Sciatic nerve (tissue), 2 donors: ENCODE results near the gene LEKR1. TPM values are rescaled to one million over a fixed set of nuclear protein-coding genes. Genes with fewer than 3 reads are reported as not detected.
"Not testable (repeated sequence)": the region's sequence is repeated elsewhere in the genome, so short reads cannot be mapped to it uniquely, and the experiment has no call there.

ENCODE experiments used
- ATAC-seq: fragments of 200-7000 bp; cut with Tn5 transposase; one replicate; pipeline ENCODE4 v1.9.1; 2020; ENCODE audit warnings: mild to moderate bottlenecking, moderate library complexity
- DNase-seq: peaks from one replicate; pipeline ENCODE4 v3.0.0-alpha.2; 2020; ENCODE audit warnings: low spot score
- intact Hi-C: fragments of 100-400 bp; cut with DNase I; formaldehyde crosslinking; loops from one replicate; pipeline ENCODE4 v1.14.2; 2022
- total RNA-seq: library from RNA; stranded (reverse); fragmentation: NEBNext Ultra II Directional; extraction: Animal tissue kit (Norgen Biotek cat#: 25700); gene quantifications from one replicate; pipeline ENCODE4 v1.2.1, GENCODE V29; 2021
- donor health status: DM: no; HTN: no; CAD: no.
- donor health status: DM: no; HTN: no; CAD: no.

LEKR1 gene
- total RNA-seq, 1 donor from 2014 or later, result 1.9 TPM

DNA sequence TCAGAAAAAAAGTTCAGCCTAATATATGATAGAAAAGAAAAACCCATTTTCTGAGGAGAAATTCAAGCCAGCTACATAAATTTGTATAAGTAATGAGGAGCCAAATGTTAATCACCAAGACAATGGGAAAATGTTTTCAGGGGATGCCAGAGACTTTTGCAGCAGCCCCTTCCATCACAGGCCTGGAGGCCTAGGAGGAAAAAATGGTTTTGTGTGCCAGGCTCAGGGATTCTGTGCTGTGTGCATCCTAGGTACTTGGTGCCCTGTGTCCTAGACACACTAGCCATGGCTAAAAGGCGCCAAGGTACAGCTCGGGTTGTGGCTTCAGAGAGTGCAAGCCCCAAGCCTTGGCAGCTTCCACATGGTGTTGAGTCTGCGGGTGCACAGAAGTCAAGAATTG lies 53.3 kb downstream of the LEKR1 start:
- DNase-seq, result not testable (repeated sequence)

DNA sequence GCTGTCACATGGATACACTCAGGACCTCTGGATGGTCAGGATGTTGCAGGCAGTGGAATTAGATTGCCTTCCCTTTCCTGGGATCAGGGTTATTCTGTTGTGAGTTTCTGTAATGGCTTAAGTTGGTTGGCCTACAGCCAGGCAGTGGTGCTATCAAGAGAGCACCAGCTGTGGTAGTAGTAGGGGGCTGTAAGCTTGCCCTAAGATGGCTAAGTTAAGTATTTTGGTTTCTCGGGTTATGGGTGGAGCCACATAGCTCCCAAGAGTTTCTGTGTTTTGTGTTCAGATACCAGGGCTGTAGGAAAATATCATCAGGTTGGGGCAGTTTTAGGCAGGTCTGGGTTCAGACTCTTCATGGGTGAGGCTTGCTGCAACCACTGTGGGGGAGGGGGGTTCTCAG lies 59.6 kb downstream of the LEKR1 start:
- ATAC-seq, result no peak
- DNase-seq, result no peak

More for the DNA sequence above, 53.3 kb downstream of the LEKR1 start:
- ATAC-seq, intact Hi-C loops: not testable (repeated sequence)

DNA sequence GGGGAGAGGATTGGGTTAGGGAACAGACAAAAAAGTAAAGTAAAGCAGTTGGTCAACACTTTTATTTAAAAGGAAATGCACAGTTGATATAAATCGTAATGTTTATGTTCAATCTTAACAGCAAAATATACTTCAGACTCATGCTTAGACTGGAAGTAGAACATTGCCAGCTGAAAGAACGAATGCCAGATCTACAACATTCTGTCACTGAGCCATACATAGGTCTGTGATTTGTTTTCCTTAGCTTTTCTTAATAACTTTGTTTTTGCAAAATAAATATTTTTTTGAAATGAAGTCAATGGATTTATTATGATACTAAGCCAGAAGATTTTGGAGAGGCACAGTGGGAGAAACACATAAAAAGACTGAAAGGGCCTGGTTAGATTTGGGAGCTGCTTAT lies 62.0 kb downstream of the LEKR1 start:
- intact Hi-C loops, result no loop called here
- DNase-seq, result no peak
- ATAC-seq, result no peak

More for the DNA sequence above, 59.6 kb downstream of the LEKR1 start:
- intact Hi-C loops, result no loop called here

DNA sequence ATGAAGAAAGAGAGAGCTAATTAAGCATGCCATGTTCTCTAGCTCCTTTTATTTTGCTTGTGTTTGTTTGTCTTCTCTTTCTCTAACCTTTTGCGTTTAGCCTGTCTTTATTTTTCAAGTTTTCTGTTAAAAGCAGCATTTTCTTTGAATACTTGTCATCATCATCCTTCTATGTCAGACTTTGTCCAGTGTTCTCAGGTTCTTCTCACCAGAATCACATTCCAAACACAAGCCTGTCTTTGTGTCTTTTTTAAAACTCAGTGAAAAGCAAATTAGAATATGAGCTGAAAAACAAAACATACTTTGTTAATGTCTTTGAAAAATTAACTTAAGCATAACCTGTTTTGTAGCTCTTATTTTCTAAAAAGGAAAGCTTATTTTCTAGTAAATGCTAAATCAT lies 62.4 kb downstream of the LEKR1 start:
- intact Hi-C loops, result no loop called here
- ATAC-seq, result no peak

DNA sequence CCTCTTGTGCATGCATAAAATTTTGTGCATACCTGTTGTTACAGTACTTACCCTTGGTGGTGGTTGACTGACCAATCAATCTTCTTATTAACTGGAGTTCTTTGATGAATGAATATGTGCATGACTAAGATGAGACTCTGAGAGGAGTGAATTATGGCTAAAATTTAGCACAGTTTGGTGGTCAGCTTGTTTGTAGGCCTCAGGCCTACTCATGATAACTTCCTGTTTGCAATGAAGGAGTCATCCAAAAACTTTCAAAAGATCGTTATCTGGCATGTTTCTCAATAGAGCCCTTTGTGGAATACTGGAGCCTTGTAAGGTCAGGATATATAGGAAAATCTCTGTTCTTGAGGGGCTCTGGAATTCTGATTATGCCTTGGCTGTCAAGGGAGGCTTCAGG lies 66.5 kb downstream of the LEKR1 start:
- intact Hi-C loops, result no loop called here
- ATAC-seq (no peak), DNase-seq (no peak)

More for the DNA sequence above, 62.4 kb downstream of the LEKR1 start:
- DNase-seq, result no peak

DNA sequence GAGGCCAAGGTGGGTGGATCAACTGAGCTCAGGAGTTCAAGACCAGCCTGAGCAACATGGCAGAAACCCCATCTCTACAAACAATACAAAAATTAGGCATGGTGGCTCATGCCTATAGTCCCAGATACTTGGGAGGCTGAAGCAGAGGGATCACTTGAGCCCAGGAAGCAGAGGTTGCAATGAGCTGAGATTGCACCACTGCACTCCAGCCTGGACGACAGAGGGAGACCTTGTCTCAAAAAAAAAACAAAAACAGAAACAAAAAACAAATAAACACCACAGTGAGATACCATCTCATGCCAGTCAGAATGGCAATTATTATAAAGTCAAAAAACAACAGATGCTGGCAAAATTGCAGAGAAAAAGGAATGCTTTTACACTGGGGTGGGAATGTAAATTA lies 69.2 kb downstream of the LEKR1 start:
- intact Hi-C loops, DNase-seq, ATAC-seq: not testable (repeated sequence)

DNA sequence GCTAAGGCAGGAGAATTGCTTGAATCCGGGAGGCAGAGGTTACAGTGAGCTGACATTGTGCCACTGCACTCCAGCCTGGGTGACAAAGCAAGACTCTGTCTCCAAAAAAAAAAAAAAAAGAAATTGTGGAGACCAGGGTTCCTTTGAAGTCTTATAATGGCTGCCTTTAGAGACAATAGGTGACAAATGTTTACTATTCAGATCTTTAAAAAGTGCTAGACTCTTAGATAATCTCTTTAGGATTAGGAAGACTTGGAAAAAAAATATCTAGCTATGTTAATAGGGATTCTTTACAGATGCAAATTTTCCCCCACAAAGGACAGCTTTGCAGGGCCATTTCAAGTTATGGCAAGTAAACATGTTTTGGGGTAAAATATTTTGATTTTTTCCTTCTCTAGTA lies 71.7 kb downstream of the LEKR1 start:
- DNase-seq, intact Hi-C loops, ATAC-seq: not testable (repeated sequence)

DNA sequence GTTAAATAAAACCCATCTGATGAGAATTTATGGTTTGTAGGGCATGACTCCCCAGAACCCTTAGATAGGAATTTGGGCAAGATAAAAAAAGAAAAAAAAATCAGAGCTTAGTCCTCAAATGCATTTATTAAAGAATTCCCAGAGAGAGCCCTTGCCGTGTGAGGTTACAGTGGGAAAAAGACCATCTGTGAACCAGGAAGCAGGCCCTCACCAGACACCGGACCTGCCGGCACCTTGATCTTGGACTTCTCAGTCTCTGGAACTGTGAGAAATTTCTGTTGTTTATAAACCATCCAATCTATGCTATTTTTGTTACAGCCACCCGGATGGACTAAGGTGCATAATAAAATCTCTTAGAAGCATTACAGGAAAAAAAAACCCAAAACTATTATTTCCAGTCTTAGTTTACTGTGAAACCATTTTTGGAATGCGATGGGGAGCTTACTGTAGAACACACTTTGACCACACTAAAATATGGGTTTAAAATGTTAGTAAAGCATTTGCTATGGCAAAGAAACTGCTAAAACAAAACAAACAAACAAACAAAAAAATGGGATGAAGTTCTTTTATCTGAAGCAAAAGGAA lies 72.2 kb downstream of the LEKR1 start:
- intact Hi-C loops, result no loop called here
- DNase-seq (no peak), ATAC-seq (no peak)

DNA sequence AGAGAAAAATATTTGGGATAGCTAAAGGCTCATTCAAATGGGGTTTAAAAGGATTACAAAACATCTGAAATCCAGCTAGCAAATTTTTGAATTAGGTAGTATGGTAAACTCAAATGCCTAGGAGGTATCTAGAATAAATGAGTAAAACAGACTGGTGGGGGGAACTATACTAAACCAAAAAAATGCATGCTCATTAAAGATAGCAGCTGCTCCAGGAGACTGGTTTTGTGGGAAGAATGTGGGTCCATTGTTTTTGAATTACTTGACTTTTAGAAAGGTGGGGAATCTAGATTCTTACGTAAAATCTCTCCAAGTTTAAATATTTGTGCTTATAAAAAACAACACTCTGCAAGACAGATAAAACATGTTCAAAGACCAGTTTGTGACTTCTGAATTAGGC lies 73.8 kb downstream of the LEKR1 start:
- DNase-seq (no peak), ATAC-seq (no peak)
- intact Hi-C loops, result no loop called here

DNA sequence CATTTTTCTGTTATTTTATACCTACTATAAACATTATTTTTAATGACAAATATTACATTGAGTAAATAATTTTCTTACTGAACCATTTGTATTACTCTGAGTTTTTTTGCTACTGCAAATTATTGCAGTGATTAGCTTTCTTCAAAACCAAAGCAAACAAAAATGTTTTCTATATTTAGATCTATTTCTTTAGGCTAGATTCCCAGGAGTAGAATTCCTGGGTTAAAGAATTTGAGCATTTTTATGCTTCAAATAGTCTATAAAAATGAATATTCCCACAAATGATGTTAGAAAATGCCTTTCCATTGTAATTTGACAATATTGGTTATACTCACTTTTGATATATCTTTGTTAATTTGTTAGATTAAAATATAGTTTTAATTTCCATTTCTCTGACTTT lies 76.8 kb downstream of the LEKR1 start:
- ATAC-seq, result no peak
- intact Hi-C loops, result no loop called here
- no peak for DNase-seq

DNA sequence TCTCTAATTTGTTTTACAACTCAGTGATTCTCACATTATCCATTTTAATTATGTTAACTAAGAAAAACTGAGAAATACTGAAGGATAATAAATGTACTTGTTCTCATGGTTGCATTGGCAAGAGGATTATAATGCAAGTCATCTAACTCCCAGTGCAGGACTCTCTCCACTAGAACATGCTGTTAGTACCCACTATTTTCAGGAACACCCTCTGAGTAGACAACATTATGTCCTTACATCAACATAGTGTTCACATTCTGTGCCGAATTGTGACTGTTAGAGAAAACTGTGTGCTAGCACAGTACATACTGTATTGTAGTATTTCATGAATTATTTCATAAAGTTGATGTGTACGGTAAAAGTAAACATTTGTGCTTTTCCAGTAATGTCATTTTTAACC lies 80.1 kb downstream of the LEKR1 start:
- ATAC-seq (no peak), DNase-seq (no peak)
- intact Hi-C loops, result no loop called here

DNA sequence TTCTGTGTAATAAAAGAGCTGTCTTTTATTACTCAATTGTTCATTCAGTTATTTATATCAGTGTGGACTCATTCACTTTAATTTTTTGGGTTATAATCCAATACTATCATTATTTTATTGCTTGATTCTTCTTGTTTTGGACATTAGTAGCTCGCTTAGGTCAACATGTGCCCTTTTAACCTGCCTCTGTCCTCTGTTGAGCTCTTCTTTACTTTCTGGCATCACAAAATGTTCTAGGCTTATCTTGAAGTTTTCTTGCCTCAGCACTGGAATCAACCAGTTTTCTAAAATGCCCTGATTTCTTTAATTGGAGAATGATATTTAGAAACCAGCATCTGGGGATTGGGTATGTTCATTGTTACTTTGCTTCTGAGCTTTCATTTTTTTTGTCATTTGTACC lies 82.2 kb downstream of the LEKR1 start:
- peak; percentile 93 for ATAC-seq
- DNase-seq, result no peak
- intact Hi-C loops, result no loop called here

DNA sequence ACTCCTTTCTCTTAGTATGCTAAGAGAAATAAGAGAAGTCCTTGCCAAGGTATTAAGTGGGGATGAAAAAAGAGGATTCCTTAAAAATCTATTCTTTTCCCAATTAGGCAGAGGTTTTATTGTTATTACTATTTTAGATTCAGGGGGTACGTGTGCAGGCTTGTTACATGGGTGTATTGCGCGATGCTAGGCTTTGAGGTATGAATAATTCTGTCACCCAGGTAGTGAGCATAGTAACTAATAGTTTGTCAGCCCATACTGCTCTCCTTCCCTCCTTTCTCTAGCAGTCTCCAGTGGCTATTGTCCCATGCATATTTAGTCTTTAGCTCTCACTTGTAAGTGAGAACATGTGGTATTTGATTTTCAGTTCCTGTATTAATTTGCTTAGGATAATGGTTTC lies 83.9 kb downstream of the LEKR1 start:
- ATAC-seq, result no peak

DNA sequence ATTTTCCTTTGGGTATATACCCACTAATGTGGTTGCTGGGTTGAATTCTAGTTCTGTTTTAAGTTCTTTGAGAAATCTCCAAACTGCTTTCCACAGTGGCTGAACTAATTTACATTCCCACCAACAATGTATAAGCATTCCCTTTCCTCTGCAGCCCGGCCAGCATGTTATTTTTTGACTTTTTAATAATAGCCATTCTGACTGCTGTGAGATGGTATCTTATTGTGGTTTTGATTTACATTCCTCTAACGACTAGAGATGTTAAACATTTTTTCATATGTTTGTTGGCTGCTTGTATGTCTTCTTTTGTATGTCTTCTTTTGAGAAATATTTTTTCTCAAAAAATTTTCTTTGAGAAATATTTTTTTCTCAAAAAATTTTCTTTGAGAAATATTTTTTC lies 84.7 kb downstream of the LEKR1 start:
- DNase-seq, intact Hi-C loops, ATAC-seq: not testable (repeated sequence)

More for the DNA sequence above, 83.9 kb downstream of the LEKR1 start:
- no peak for DNase-seq
- intact Hi-C loops, result no loop called here

DNA sequence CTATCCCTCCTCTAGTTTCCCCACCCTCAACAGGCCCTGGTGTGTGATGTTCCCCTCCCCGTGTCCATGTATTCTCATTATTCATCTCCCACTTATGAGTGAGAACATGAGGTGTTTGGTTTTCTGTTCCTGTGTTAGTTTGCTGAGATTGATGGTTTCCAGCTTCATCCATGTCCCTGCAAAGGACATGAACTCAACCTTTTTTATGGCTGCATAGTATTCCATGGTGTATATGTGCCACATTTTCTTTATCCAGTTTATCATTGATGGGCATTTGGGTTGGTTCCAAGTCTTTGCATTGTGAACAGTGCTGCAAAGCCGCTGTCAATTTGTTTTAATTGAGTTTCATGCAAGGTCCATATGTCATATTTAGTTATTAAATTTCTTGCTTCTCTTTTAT lies 88.1 kb downstream of the LEKR1 start:
- ATAC-seq, DNase-seq, intact Hi-C loops: not testable (repeated sequence)

DNA sequence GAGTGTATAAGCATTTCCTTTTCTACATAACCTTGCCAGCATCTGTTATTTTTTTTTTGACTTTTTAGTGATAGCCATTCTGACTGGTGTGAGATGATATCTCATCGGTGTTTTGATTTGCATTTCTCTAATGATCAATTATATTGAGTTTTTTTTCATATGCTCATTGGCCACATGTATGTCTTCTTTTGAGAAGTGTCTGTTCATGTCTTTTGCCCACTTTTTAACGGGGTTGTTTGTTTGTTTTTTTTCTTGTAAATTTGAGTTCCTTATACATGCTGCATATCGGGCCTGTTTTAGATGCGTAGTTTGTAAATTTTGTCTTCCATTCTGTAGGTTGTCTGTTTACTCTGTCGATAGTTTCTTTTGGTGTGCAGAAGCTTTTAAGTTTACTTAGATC lies 89.2 kb downstream of the LEKR1 start:
- DNase-seq, result no peak
- intact Hi-C loops, result no loop called here
- ATAC-seq, result no peak

DNA sequence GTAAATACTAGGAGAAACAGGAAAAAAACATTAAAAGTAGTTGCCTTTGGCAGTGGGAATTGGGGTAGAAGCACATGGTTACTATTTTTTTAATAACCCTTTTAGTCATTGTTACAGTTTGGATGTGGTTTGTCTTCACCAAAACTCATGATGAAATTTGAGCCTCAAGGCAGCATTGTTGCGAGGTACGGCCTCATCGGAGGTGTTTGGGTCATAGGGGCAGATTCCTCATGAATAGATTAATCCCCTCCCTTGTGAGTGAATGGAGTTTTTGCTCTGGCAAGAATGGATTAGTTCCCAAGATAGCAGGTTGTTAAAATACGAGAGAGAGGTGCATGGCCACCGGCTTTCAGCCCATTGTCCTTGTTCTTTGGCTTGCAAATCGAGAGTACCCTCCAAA lies 92.6 kb downstream of the LEKR1 start:
- ATAC-seq (no peak), DNase-seq (no peak)
- intact Hi-C loops, result no loop called here

DNA sequence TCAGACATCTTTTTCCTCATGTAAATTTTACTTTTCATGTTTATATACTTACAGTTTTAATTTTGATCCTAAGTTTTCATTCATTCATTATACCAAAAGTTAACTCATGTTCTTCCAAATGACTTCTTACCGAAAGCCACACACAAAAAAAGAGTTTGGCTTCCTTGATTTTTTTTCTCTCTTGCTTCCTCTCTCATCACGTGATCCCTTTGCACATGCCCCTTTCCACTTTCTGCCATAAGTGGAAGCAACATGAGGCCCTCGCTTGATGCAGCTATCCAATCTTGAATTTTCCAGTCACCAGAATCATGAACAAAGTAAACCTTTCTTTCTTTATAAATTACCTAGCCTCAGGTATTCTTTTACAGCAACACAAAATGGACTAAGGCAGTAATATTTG lies 93.7 kb downstream of the LEKR1 start:
- DNase-seq (no peak), ATAC-seq (no peak)
- intact Hi-C loops, result no loop called here

DNA sequence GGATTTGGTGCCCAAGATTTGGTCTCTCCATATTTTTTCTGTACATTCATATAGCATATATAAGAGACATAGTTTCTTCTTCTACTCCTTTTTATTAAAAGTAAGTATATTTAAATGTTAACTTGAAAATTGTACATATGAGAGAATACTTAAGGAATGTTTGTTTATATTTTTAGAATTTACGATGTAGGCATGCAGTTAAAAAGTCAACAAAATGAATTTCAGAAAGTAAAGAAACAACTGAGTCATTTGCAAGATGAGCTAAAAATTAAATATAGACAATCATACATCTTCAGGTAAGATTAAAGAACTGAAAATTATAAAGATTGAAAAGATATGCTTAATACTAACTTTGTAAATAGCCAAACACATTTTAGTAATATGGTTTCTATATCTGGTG lies 94.2 kb downstream of the LEKR1 start:
- no peak for ATAC-seq
- intact Hi-C loops, result no loop called here
- no peak for DNase-seq

DNA sequence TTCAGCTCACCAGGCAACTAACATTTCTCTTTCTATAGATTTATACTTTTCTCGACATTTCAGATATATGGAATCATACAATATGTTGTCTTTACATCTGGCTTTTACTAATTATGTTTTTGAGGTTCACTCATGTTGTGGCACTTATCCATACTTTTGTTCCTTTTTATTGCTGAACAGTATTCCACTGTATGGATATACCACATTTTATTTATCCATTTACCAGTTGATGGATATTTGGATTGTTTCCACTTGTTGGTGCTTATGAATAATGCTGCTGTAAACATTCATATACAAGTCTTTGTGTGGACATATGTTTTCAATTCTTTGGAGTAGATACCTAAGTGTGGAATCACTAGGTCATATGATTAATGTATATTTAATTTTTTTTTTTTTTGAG lies 97.2 kb downstream of the LEKR1 start:
- ATAC-seq (no peak), DNase-seq (no peak)
- intact Hi-C loops, result no loop called here

DNA sequence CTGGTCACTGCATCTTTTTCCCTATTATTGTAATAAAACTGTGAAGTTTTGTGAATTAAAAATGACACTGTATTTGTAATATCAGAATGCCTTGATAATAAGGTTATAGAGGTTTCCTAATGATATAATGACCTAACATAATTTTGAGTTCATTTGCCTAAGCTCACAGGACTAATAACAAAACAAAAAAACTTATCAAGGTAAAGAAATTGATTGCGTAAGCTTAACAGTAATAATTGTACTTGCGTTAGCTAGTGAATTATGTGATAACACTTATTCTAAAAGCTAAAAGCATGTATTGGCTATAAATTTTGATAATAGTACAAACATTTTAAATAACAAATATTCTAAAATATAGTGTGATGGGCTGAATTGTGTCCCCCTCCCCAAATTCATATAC lies 112.6 kb downstream of the LEKR1 start:
- DNase-seq (no peak), ATAC-seq (no peak)
- intact Hi-C loops, result no loop called here
